ENCODE data around the gene SLC24A4. TPM values are rescaled to one million over a fixed set of nuclear protein-coding genes. Genes with fewer than 3 reads are reported as not detected.

SLC24A4 gene
- polyA plus RNA-seq, 1 donor (not counting 4 experiments of a cell fraction or from before 2014, with no cell fraction given), result 0.10 TPM

DNA sequence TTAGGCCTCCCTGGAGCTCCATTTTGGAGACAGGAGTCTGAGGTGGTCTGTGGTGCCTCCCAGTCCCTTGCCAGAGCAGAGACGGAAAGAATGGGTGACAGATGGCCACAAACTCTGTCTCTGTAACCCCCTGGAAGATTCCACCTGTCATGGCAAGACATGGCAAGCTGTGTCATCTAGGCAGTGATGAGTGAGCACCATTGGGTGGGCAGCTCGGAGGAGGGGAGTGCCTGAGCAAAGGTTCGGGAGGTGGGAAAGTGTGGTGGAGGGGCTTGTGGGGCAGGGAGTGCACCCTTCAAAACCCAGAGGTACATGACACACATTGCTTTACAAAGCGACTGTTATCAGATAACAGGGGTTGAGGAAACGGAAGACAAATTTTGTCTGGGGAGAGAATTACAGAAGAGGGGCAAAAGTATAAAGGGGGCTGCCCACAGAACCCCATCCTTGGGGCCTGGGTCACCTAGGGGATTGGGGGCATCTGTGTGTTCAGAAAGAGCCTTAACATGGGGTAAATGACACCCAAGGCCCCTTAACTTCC, 194.1 kb downstream of the SLC24A4 start:
- Histone ChIP-seq H3K9me3 (ENCODE audit: control insufficient read depth, low read depth, low read length) (no peaks in the 10 kb centered on the region), H3K27ac (ENCODE audit: control insufficient read depth, insufficient read depth, low read length) (no peak overlapping the region), H4K20me1 (ENCODE audit: control insufficient read depth, extremely low read depth, insufficient read depth, low read length) (no peaks in the 10 kb centered on the region), H3K4me2 (ENCODE audit: control insufficient read depth, extremely low read depth, insufficient read depth, low read depth, low read length) (no peak overlapping the region), H3K79me2 (ENCODE audit: control insufficient read depth, insufficient read depth, low read length) (peaks cover 10% of the 10 kb centered on the region), H3K9me1 (ENCODE audit: control insufficient read depth, extremely low read depth, insufficient read depth, low read length) (no peaks in the 10 kb centered on the region), H2AFZ (ENCODE audit: control insufficient read depth, low read length) (no peak overlapping the region), H3K27me3 (ENCODE audit: control insufficient read depth, extremely low read depth, insufficient read depth, low read length) (no peaks in the 10 kb centered on the region), H3K4me3 (ENCODE audit: control insufficient read depth in 2 of 3, extremely low read depth in 1 of 3, insufficient read depth in 2 of 3, low read depth in 1 of 3, low read length in 3 of 3) (no peak overlapping the region), H3K9ac (ENCODE audit: control insufficient read depth, extremely low read depth, insufficient read depth, low read length) (no peak overlapping the region), H3K36me3 (ENCODE audit: control insufficient read depth in 2 of 2, extremely low read depth in 1 of 2, insufficient read depth in 2 of 2, low read length in 2 of 2) (no peaks in the 10 kb centered on the region), H3K4me1 (ENCODE audit: control insufficient read depth, extremely low read depth, insufficient read depth, low read length) (peaks cover 20% of the 10 kb centered on the region)
- DNase-seq (ENCODE audit: low read depth, low spot score) (no peak), FAIRE-seq (no peak)
- TF ChIP-seq EZH2 (IDR thresholded peaks at IDR 0.05; ENCODE audit: low read length), result no peak
- TF ChIP-seq, protein P1, sequence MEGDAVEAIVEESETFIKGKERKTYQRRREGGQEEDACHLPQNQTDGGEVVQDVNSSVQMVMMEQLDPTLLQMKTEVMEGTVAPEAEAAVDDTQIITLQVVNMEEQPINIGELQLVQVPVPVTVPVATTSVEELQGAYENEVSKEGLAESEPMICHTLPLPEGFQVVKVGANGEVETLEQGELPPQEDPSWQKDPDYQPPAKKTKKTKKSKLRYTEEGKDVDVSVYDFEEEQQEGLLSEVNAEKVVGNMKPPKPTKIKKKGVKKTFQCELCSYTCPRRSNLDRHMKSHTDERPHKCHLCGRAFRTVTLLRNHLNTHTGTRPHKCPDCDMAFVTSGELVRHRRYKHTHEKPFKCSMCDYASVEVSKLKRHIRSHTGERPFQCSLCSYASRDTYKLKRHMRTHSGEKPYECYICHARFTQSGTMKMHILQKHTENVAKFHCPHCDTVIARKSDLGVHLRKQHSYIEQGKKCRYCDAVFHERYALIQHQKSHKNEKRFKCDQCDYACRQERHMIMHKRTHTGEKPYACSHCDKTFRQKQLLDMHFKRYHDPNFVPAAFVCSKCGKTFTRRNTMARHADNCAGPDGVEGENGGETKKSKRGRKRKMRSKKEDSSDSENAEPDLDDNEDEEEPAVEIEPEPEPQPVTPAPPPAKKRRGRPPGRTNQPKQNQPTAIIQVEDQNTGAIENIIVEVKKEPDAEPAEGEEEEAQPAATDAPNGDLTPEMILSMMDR (optimal IDR thresholded peaks at IDR 0.05 in 1 of 3, IDR thresholded peaks at IDR 0.05 in 1 of 3, conservative IDR thresholded peaks at IDR 0.05 in 1 of 3; ENCODE audit: extremely low read depth in 1 of 3, insufficient read depth in 2 of 3, low read length in 3 of 3), result no peak
- dilution Hi-C loops (cut with MboI; ENCODE audit: extremely low pct_ligation_motif_present, low sequenced_read_pairs), result no loop called here

DNA sequence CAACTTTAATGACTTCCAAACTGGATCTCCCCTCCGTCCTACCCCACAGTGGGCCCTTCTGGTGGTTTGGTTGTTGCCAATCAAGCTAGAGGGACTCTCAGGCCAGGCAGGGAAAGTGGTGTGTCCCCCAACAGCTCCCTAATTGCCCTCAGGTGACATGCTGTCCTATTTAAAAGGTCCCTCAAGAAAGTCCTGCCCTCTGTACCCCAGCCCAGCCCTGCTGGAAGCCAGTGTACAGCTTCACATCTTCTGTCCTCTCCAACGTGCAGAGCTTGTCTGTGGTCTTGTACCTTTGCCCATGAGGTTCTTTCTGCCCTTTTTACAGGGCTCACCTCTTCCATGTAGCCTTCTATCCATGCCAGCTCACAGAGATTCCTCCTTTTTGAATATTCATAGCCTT, 194.8 kb downstream of the SLC24A4 start:
- DNase-seq (ENCODE audit: low read depth, low spot score) (no peak), FAIRE-seq (no peak)
- H3K4me3 ChIP-seq (ENCODE audit: control insufficient read depth in 2 of 3, extremely low read depth in 1 of 3, insufficient read depth in 2 of 3, low read depth in 1 of 3, low read length in 3 of 3), result no peak overlapping the region
- dilution Hi-C loops (cut with MboI; ENCODE audit: extremely low pct_ligation_motif_present, low sequenced_read_pairs), result no loop called here
- no peak overlapping the region for H3K27ac ChIP-seq (ENCODE audit: control insufficient read depth, insufficient read depth, low read length)
- H3K79me2 ChIP-seq (ENCODE audit: control insufficient read depth, insufficient read depth, low read length), result peaks cover 10% of the 10 kb centered on the region
- H3K4me1 ChIP-seq (ENCODE audit: control insufficient read depth, extremely low read depth, insufficient read depth, low read length), result peaks cover 19% of the 10 kb centered on the region
- TF ChIP-seq EZH2 (IDR thresholded peaks at IDR 0.05; ENCODE audit: low read length), result no peak
- TF ChIP-seq, protein P1 (optimal IDR thresholded peaks at IDR 0.05 in 1 of 3, IDR thresholded peaks at IDR 0.05 in 1 of 3, conservative IDR thresholded peaks at IDR 0.05 in 1 of 3; ENCODE audit: extremely low read depth in 1 of 3, insufficient read depth in 2 of 3, low read length in 3 of 3), result no peak
- H3K36me3 ChIP-seq (ENCODE audit: control insufficient read depth in 2 of 2, extremely low read depth in 1 of 2, insufficient read depth in 2 of 2, low read length in 2 of 2), result no peaks in the 10 kb centered on the region
- no peaks in the 10 kb centered on the region for H4K20me1 ChIP-seq (ENCODE audit: control insufficient read depth, extremely low read depth, insufficient read depth, low read length)
- H3K4me2 ChIP-seq (ENCODE audit: control insufficient read depth, extremely low read depth, insufficient read depth, low read depth, low read length), result no peak overlapping the region
- no peaks in the 10 kb centered on the region for H3K27me3 ChIP-seq (ENCODE audit: control insufficient read depth, extremely low read depth, insufficient read depth, low read length)
- no peak overlapping the region for H2AFZ ChIP-seq (ENCODE audit: control insufficient read depth, low read length)
- H3K9ac ChIP-seq (ENCODE audit: control insufficient read depth, extremely low read depth, insufficient read depth, low read length), result no peak overlapping the region
- H3K9me3 ChIP-seq (ENCODE audit: control insufficient read depth, low read depth, low read length), result no peaks in the 10 kb centered on the region
- H3K9me1 ChIP-seq (ENCODE audit: control insufficient read depth, extremely low read depth, insufficient read depth, low read length), result no peaks in the 10 kb centered on the region
